ENCODE data around the gene SFMBT1.

GRCh38 chr3:53028641-53029040 is 17.2 kb downstream of the SFMBT1 start:
- TF ChIP-seq CTCF (IDR thresholded peaks at IDR 0.05) (no peak), E2F6 (IDR thresholded peaks at IDR 0.05; ENCODE audit: borderline replicate concordance, low read depth) (no peak), RFX5 (IDR thresholded peaks at IDR 0.05) (no peak), TFCP2L1 (CRISPR knock-in tag; IDR thresholded peaks at IDR 0.05) (no peak), CBX8 (IDR thresholded peaks at IDR 0.05) (no peak), CHD2 (IDR thresholded peaks at IDR 0.05; ENCODE audit: low read length, partially characterized antibody) (no peak), RCOR1 (IDR thresholded peaks at IDR 0.05; ENCODE audit: low read depth, low read length) (no peak), MAX (IDR thresholded peaks at IDR 0.05) (no peak), MAFK (IDR thresholded peaks at IDR 0.05; ENCODE audit: partially characterized antibody) (no peak), RAD21 (conservative IDR thresholded peaks at IDR 0.05 in 1 of 2, IDR thresholded peaks at IDR 0.05 in 1 of 2) (no peak), REST (IDR thresholded peaks at IDR 0.05) (no peak)
